SK-N-SH (cell line): Measurements from ENCODE around the gene TANC1. TPM values are rescaled to one million over a fixed set of nuclear protein-coding genes. Genes with fewer than 3 reads are reported as not detected.

Experiments used
- ELF1 ChIP-seq: IDR thresholded peaks from 2 replicates; pipeline ENCODE4 v1.4.0; 2012
- FOSL2 ChIP-seq: IDR thresholded peaks from 2 replicates; pipeline ENCODE4 v1.4.0; 2012; ENCODE audit warnings: low read depth, mild to moderate bottlenecking, moderate library complexity, borderline replicate concordance
- GABPA ChIP-seq: IDR thresholded peaks from 2 replicates; pipeline ENCODE4 v1.4.0; 2012; ENCODE audit warnings: low read depth, mild to moderate bottlenecking
- RXRA ChIP-seq: IDR thresholded peaks from 2 replicates; pipeline ENCODE4 v1.4.0; 2012; ENCODE audit warnings: low read depth, mild to moderate bottlenecking, borderline replicate concordance
- USF2 ChIP-seq: fragments of 150-350 bp; IDR thresholded peaks from 2 replicates; pipeline ENCODE4 v1.6.1; 2017; ENCODE audit warnings: antibody characterized with exemption, low read length, low read depth, borderline replicate concordance
- polyA plus RNA-seq, 3 experiments: library from polyadenylated mRNA; depleted of rRNA; stranded (reverse); fragments of >200 nt; gene quantifications; 2 replicates each; pipeline ENCODE4 v1.2.3, GENCODE V29; 2012
- small RNA-seq, 7 experiments: library from RNA; depleted of rRNA; stranded (forward); fragments of <200 nt; gene quantifications; one replicate each; pipeline ENCODE3, GENCODE V24; 2012

Gene TANC1
- polyA plus RNA-seq, 1 of the 3 experiments (the other 2 are of a cell fraction): 19.2 TPM

GRCh38 chr2:159281002-159281401 is 312.6 kb downstream of the TANC1 start (continued):
- no peak for TF ChIP-seq USF2
- TF ChIP-seq GABPA: no peak
- no peak for TF ChIP-seq RXRA
- TF ChIP-seq ELF1: no peak
- TF ChIP-seq FOSL2: no peak

Small RNA genes lying within 50 kb of the gene (small RNA-seq; reads per million reads assigned to genes)
- gene MIR6888 (0 to 0.39 (median 0) reads per million in 7 experiments), gene RNU2-21P (0 reads per million in 7 experiments), gene RNU6-580P (0 reads per million in 7 experiments)

Other genes with a start within 250 kb of the TANC1 start
- not detected in 2 replicates for gene DAPL1, start 173.3 kb upstream of the TANC1 start, polyA plus RNA-seq (2012; rRNA removed)